Measurements from ENCODE around the gene POGLUT3.

POGLUT3 gene

GRCh38 chr11:108453207-108453835 is 44.9 kb downstream of the POGLUT3 start:
- no peak for DNase-seq (ENCODE audit: low read depth in 2 of 2)
- no peak overlapping the region for H3K4me3 ChIP-seq (replicated peaks in 1 of 2; ENCODE audit: low read depth in 2 of 2, low read length in 2 of 2)
- no peak for TF ChIP-seq CTCF (IDR thresholded peaks at IDR 0.05; ENCODE audit: low read depth, low read length)
